Adrenal gland (tissue), 5 donors: ENCODE results near the gene KAT7.

Experiments
- POLR2A ChIP-seq, 2 donors: fragments of 450-650 bp; IDR thresholded peaks; one replicate each; pipeline ENCODE4 v1.6.1; 2017; ENCODE audit warnings: antibody characterized with exemption in 2 of 2, mild to moderate bottlenecking in 2 of 2, moderate library complexity in 1 of 2
- TF ChIP-seq, protein P1 (sequence below), 6 experiments: fragments of 450-650 bp in 4 of 6; fragments of 200-600 bp in 2 of 6; sonication (generic) in 1 of 6; IDR thresholded peaks; 1 replicate in 5 of 6; 2 replicates in 1 of 6; pipeline versions ENCODE4 v1.5.1 to v1.8.0; 2016 to 2021; ENCODE audit warnings: antibody characterized with exemption in 6 of 6, mild to moderate bottlenecking in 2 of 6, moderate library complexity in 1 of 6
- donor health status: DM: no; HTN: no; CAD: no.

DNA sequence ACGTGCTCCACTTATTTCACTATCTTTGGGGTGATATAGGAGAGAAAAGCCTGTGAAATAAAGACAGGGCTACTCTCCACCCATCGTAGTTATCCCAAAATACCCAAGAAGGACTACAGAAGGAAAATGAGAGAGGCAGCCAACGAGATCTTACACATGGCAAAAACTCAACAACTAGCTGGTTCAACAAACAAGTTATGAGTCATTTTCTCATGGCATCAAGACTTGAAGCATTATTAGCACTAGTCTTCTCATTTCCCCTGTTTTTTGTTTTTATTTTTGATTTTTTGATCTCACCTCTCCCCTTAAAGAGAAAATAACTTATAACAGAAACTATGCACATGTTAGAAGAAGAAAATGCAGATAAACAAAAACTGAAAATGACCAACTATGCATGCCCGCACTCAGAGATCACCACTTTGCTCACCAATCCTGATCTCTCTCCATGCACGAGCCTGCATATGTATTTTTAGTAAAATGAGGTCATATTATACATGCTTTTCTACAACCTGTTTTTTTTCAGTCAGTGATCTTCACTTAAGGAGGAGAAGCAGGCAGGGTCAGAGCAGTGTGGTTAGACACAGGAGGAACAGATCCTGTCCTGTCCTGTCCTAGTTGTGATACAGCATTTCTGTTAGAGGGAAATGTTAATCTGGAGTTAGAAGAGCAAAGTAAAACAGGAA lies 47.3 kb upstream of the KAT7 start:
- TF ChIP-seq, protein P1, sequence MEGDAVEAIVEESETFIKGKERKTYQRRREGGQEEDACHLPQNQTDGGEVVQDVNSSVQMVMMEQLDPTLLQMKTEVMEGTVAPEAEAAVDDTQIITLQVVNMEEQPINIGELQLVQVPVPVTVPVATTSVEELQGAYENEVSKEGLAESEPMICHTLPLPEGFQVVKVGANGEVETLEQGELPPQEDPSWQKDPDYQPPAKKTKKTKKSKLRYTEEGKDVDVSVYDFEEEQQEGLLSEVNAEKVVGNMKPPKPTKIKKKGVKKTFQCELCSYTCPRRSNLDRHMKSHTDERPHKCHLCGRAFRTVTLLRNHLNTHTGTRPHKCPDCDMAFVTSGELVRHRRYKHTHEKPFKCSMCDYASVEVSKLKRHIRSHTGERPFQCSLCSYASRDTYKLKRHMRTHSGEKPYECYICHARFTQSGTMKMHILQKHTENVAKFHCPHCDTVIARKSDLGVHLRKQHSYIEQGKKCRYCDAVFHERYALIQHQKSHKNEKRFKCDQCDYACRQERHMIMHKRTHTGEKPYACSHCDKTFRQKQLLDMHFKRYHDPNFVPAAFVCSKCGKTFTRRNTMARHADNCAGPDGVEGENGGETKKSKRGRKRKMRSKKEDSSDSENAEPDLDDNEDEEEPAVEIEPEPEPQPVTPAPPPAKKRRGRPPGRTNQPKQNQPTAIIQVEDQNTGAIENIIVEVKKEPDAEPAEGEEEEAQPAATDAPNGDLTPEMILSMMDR (IDR thresholded peaks at IDR 0.05), result no peak
- no peak for TF ChIP-seq POLR2A (IDR thresholded peaks at IDR 0.05)
